ENCODE results near the gene SLC16A12. TPM values are rescaled to one million over a fixed set of nuclear protein-coding genes. Genes with fewer than 3 reads are reported as not detected.

SLC16A12 gene
- total RNA-seq, 1 donor from 2014 or later, result 1.6 TPM

DNA sequence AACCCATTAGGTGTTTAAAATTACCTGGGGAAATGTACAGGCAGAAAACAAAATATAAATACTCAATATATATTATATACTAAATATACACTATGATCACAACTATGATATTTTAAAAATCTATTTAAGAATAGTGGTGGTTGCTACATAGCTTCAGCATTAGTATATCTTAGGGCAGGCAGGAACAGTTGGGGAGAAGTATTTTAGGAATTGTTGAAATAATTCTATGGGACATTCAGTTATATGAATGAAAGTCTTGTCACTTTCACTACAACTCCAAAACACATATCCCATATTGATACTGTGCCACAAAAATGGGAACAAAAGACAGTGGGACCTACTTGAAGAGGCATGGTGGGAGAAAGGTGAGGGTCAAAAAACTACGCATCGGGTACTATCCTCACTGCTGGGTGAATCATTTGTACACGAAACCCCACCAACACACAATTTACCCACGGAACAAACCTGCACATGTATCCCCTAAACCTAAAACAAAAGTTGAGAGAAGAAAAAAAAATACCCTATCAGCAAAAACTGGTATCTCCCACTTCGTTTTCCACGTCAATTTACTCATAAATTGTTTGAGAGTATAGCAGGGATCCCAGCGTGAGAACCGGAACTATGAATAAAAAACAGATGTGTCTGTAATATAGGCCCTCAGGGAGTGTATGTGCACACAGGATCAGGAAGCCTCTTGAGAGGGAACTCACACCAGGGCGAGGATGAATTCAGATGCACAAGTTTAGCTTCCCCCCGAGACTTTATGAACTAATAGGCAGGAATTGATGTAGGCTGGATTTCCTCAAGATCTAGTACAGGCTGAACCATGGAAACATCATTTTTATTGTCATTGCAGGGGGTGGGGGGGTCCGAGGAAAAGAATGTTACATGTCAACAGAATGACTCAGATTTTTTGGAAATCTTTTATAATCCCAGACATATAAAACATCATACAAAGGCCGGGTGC lies 16.2 kb downstream of the SLC16A12 start:
- Histone ChIP-seq H3K27ac (ENCODE audit: low read depth, low read length) (peak overlapping the region; percentile 65), H3K4me3 (ENCODE audit: low read length in 3 of 3) (no peak overlapping the region), H3K36me3 (ENCODE audit: control insufficient read depth in 3 of 3, insufficient read depth in 3 of 3, low read length in 3 of 3) (no peaks in the 10 kb centered on the region), H3K27me3 (ENCODE audit: control insufficient read depth in 3 of 3, insufficient read depth in 3 of 3, low read length in 3 of 3) (no peaks in the 10 kb centered on the region), H3K9me3 (ENCODE audit: control insufficient read depth in 3 of 3, low read length in 3 of 3) (no peaks in the 10 kb centered on the region), H3K9ac (ENCODE audit: low read depth in 1 of 3, low read length in 3 of 3) (no peak overlapping the region), H3K4me1 (ENCODE audit: control insufficient read depth in 3 of 3, insufficient read depth in 3 of 3, low read length in 3 of 3) (peaks cover 2 to 10% (median 4%) of the 10 kb centered on the region in 3 donors)

- Histone ChIP-seq H3K4me1 (ENCODE audit: control insufficient read depth in 3 of 3, insufficient read depth in 3 of 3, low read length in 3 of 3) (peaks cover 2 to 10% (median 4%) of the 10 kb centered on the region in 3 donors), H3K9me3 (ENCODE audit: control insufficient read depth in 3 of 3, low read length in 3 of 3) (no peaks in the 10 kb centered on the region), H3K4me3 (ENCODE audit: low read length in 3 of 3) (no peak overlapping the region), H3K27ac (ENCODE audit: low read depth, low read length) (peak overlapping the region; percentile 28), H3K36me3 (ENCODE audit: control insufficient read depth in 3 of 3, insufficient read depth in 3 of 3, low read length in 3 of 3) (no peaks in the 10 kb centered on the region), H3K9ac (ENCODE audit: low read depth in 1 of 3, low read length in 3 of 3) (no peak overlapping the region), H3K27me3 (ENCODE audit: control insufficient read depth in 3 of 3, insufficient read depth in 3 of 3, low read length in 3 of 3) (no peaks in the 10 kb centered on the region)
Measured at GRCh38 chr10:89518108-89518507, 17.3 kb downstream of the SLC16A12 start.

DNA sequence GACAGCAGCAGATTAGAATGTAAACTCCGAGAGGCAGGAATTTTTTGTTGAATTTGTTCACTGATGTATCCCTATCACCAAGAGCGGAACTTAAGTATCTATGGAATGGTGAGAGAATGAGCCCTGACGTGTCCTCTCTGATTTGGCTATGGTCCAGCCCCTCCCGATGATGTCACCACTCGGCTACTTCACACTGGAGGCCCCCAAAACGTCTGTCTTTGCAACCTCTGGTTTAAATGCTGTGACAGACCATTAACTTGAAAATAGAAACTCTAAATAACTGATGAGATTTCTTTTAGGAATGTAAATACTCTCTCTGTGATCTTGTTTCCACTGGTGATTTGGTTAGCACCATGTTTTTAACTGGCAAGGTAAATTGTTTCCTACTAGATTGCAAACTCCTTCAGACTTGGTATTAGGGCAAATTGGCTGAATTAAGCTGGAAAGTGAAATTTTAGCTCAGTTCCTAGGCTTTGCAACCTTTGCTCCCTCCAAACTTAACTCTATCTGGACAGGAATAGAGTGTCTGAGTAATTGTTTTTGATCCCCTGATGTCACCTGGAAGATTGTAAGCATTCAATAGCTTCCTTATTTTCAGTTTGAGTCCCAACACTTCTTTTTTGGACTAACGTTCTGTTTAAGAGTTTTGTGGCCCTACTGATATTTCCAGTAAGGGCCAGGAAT lies 19.1 kb downstream of the SLC16A12 start:
- H3K4me3 ChIP-seq (ENCODE audit: low read length in 3 of 3), result no peak overlapping the region
- peak overlapping the region; percentile 20 for H3K27ac ChIP-seq (ENCODE audit: low read depth, low read length)
- peaks cover 2 to 10% (median 4%) of the 10 kb centered on the region in 3 donors for H3K4me1 ChIP-seq (ENCODE audit: control insufficient read depth in 3 of 3, insufficient read depth in 3 of 3, low read length in 3 of 3)

GRCh38 chr10:89515031-89515841 lies 20.2 kb downstream of the SLC16A12 start:
- Histone ChIP-seq H3K9ac (ENCODE audit: low read depth in 1 of 3, low read length in 3 of 3) (peak overlapping the region in 2 of 3 donors; percentile 2 to 16), H3K4me3 (ENCODE audit: low read length in 3 of 3) (no peak overlapping the region)

More for the DNA sequence above, 19.1 kb downstream of the SLC16A12 start:
- H3K9me3 ChIP-seq (ENCODE audit: control insufficient read depth in 3 of 3, low read length in 3 of 3), result no peaks in the 10 kb centered on the region
- no peaks in the 10 kb centered on the region for H3K36me3 ChIP-seq (ENCODE audit: control insufficient read depth in 3 of 3, insufficient read depth in 3 of 3, low read length in 3 of 3)
- H3K27me3 ChIP-seq (ENCODE audit: control insufficient read depth in 3 of 3, insufficient read depth in 3 of 3, low read length in 3 of 3), result no peaks in the 10 kb centered on the region
- no peak overlapping the region for H3K9ac ChIP-seq (ENCODE audit: low read depth in 1 of 3, low read length in 3 of 3)

GRCh38 chr10:89513206-89513605 lies 22.2 kb downstream of the SLC16A12 start:
- no peaks in the 10 kb centered on the region for H3K36me3 ChIP-seq (ENCODE audit: control insufficient read depth in 3 of 3, insufficient read depth in 3 of 3, low read length in 3 of 3)
- H3K4me1 ChIP-seq (ENCODE audit: control insufficient read depth in 3 of 3, insufficient read depth in 3 of 3, low read length in 3 of 3), result peaks cover 2 to 10% (median 3%) of the 10 kb centered on the region in 3 donors
- no peak overlapping the region for H3K9ac ChIP-seq (ENCODE audit: low read depth in 1 of 3, low read length in 3 of 3)
- H3K27ac ChIP-seq (ENCODE audit: low read depth, low read length), result no peak overlapping the region
- H3K4me3 ChIP-seq (ENCODE audit: low read length in 3 of 3), result no peak overlapping the region
- no peaks in the 10 kb centered on the region for H3K27me3 ChIP-seq (ENCODE audit: control insufficient read depth in 3 of 3, insufficient read depth in 3 of 3, low read length in 3 of 3)
- H3K9me3 ChIP-seq (ENCODE audit: control insufficient read depth in 3 of 3, low read length in 3 of 3), result peaks cover 0 to 1% (median 0%) of the 10 kb centered on the region in 3 donors

More at GRCh38 chr10:89515031-89515841, 20.2 kb downstream of the SLC16A12 start:
- Histone ChIP-seq H3K27me3 (ENCODE audit: control insufficient read depth in 3 of 3, insufficient read depth in 3 of 3, low read length in 3 of 3) (no peaks in the 10 kb centered on the region), H3K36me3 (ENCODE audit: control insufficient read depth in 3 of 3, insufficient read depth in 3 of 3, low read length in 3 of 3) (no peaks in the 10 kb centered on the region), H3K9me3 (ENCODE audit: control insufficient read depth in 3 of 3, low read length in 3 of 3) (no peaks in the 10 kb centered on the region), H3K27ac (ENCODE audit: low read depth, low read length) (peak overlapping the region; percentile 20), H3K4me1 (ENCODE audit: control insufficient read depth in 3 of 3, insufficient read depth in 3 of 3, low read length in 3 of 3) (peaks cover 2 to 10% (median 4%) of the 10 kb centered on the region in 3 donors)

DNA sequence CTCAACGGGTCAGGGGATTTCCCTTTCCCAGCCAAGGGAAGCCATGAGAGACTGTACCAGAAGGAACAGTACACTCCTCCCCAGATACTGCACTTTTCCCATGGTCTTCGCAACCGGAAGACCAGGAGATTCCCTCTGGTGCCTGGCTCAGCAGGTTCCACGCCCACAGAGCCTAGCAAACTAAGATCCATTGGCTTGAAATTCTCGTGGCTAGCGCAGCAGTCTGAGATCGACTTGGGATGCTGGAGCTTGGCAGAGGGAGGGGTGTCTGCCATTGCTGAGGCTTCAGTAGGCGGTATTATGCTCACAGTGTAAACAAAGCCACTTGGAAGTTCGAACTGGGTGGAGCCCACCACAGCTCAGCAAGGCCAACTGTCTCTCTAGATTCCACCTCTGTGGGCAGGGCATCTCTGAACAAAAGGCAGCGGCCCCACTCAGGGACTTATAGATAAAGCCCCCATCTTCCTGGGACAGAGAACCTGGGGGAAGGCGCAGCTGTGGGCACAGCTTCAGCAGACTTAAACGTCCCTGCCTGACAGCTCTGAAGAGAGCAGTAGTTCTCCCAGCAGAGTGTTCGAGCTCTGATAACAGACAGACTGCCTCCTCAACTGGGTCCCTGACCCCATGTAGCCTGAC lies 29.6 kb downstream of the SLC16A12 start:
- H3K27ac ChIP-seq (ENCODE audit: low read depth, low read length), result no peak overlapping the region
- H3K4me1 ChIP-seq (ENCODE audit: control insufficient read depth in 3 of 3, insufficient read depth in 3 of 3, low read length in 3 of 3), result no peaks in the 10 kb centered on the region
- H3K9ac ChIP-seq (ENCODE audit: low read depth in 1 of 3, low read length in 3 of 3), result no peak overlapping the region
- no peak overlapping the region for H3K4me3 ChIP-seq (ENCODE audit: low read length in 3 of 3)
- H3K36me3 ChIP-seq (ENCODE audit: control insufficient read depth in 3 of 3, insufficient read depth in 3 of 3, low read length in 3 of 3), result no peaks in the 10 kb centered on the region
- peaks cover 0 to 1% (median 0%) of the 10 kb centered on the region in 3 donors for H3K9me3 ChIP-seq (ENCODE audit: control insufficient read depth in 3 of 3, low read length in 3 of 3)
- no peaks in the 10 kb centered on the region for H3K27me3 ChIP-seq (ENCODE audit: control insufficient read depth in 3 of 3, insufficient read depth in 3 of 3, low read length in 3 of 3)

- H3K27ac ChIP-seq (ENCODE audit: low read depth, low read length), result no peak overlapping the region
- no peak overlapping the region for H3K9ac ChIP-seq (ENCODE audit: low read depth in 1 of 3, low read length in 3 of 3)
- no peaks in the 10 kb centered on the region for H3K36me3 ChIP-seq (ENCODE audit: control insufficient read depth in 3 of 3, insufficient read depth in 3 of 3, low read length in 3 of 3)
- H3K4me1 ChIP-seq (ENCODE audit: control insufficient read depth in 3 of 3, insufficient read depth in 3 of 3, low read length in 3 of 3), result no peaks in the 10 kb centered on the region
- no peak overlapping the region for H3K4me3 ChIP-seq (ENCODE audit: low read length in 3 of 3)
- H3K9me3 ChIP-seq (ENCODE audit: control insufficient read depth in 3 of 3, low read length in 3 of 3), result no peaks in the 10 kb centered on the region
- no peaks in the 10 kb centered on the region for H3K27me3 ChIP-seq (ENCODE audit: control insufficient read depth in 3 of 3, insufficient read depth in 3 of 3, low read length in 3 of 3)
Measured at GRCh38 chr10:89504691-89505090, 30.7 kb downstream of the SLC16A12 start.

DNA sequence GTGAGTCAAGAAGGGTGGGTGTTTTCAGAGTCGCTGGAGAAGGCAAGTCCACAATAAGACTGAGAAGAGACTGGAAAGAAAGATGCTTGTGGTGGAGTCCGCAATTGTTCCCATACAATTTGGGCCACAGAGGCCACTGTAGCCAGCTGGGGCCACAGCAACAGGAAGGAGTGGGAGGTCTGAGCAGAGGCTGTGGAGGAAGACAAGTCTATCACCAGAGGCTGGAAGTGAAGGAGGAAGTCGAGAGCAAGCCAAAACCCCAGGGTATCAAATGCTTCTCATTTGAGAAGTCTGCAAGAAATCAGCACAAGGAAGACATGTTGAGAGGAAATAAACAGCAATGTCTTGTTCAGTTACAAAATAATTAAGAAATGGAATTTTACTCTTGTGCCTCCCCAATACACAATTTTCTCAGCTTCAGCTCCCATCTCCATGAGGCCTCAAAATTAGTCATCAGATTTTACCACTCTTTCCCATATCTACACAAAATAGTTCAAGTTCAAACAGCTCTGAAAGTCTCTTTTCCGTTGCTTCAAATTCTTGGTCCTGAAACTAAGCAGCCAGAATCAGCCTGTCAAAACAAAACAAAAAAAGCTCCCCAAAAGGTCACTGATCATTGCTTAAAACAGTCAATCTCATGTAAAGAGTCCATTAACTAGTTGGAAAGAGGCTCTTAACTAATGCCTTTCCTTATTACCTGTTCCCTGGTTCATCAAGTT lies 31.6 kb downstream of the SLC16A12 start:
- Histone ChIP-seq H3K9ac (ENCODE audit: low read depth in 1 of 3, low read length in 3 of 3) (no peak overlapping the region), H3K4me3 (ENCODE audit: low read length in 3 of 3) (no peak overlapping the region), H3K27ac (ENCODE audit: low read depth, low read length) (no peak overlapping the region), H3K36me3 (ENCODE audit: control insufficient read depth in 3 of 3, insufficient read depth in 3 of 3, low read length in 3 of 3) (no peaks in the 10 kb centered on the region), H3K27me3 (ENCODE audit: control insufficient read depth in 3 of 3, insufficient read depth in 3 of 3, low read length in 3 of 3) (no peaks in the 10 kb centered on the region), H3K4me1 (ENCODE audit: control insufficient read depth in 3 of 3, insufficient read depth in 3 of 3, low read length in 3 of 3) (no peaks in the 10 kb centered on the region), H3K9me3 (ENCODE audit: control insufficient read depth in 3 of 3, low read length in 3 of 3) (no peaks in the 10 kb centered on the region)

GRCh38 chr10:89503151-89503550 lies 32.2 kb downstream of the SLC16A12 start:
- Histone ChIP-seq H3K9ac (ENCODE audit: low read depth in 1 of 3, low read length in 3 of 3) (no peak overlapping the region), H3K27ac (ENCODE audit: low read depth, low read length) (no peak overlapping the region), H3K4me1 (ENCODE audit: control insufficient read depth in 3 of 3, insufficient read depth in 3 of 3, low read length in 3 of 3) (no peaks in the 10 kb centered on the region)

More at GRCh38 chr10:89503151-89503550, 32.2 kb downstream of the SLC16A12 start:
- Histone ChIP-seq H3K27me3 (ENCODE audit: control insufficient read depth in 3 of 3, insufficient read depth in 3 of 3, low read length in 3 of 3) (no peaks in the 10 kb centered on the region), H3K4me3 (ENCODE audit: low read length in 3 of 3) (no peak overlapping the region), H3K36me3 (ENCODE audit: control insufficient read depth in 3 of 3, insufficient read depth in 3 of 3, low read length in 3 of 3) (no peaks in the 10 kb centered on the region), H3K9me3 (ENCODE audit: control insufficient read depth in 3 of 3, low read length in 3 of 3) (no peaks in the 10 kb centered on the region)

Measured in skeletal muscle tissue (tissue), 4 donors.